HG03460 (cell line): ENCODE results near the gene PCNX2.

Source experiments
- ATAC-seq: cut with Tn5 transposase; IDR thresholded peaks from one replicate; pipeline ENCODE4 v1.9.1; 2021; ENCODE audit not compliant: unreplicated experiment

Gene PCNX2

DNA sequence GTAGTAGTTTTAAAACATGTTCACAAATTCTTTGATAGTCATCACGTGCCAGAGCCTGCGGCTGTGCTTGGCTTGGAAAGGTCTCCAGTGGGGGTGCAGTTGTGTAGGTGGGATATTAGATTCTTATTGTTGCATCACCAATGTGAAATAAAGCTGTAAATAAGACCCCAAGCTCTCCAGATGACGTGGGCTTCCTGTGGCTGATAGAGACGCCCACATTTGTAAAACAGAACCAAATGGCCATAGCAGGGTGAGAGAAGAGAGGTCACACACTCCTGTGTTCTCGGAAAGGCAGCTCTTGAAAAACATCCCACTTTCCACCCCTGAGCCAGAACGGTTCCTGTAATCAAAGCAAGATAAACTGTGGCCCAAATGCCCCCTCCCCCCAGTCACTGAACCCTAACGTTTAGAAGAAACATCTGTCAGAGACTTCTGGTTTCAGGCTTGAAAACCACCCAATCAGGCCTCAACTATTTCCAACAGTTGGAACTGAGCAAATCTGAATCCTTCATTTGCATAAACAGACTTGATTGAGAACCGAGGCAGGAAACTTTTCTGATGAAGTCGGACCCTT, 351.8 kb downstream of the PCNX2 start:
- peak; percentile 56 for ATAC-seq

DNA sequence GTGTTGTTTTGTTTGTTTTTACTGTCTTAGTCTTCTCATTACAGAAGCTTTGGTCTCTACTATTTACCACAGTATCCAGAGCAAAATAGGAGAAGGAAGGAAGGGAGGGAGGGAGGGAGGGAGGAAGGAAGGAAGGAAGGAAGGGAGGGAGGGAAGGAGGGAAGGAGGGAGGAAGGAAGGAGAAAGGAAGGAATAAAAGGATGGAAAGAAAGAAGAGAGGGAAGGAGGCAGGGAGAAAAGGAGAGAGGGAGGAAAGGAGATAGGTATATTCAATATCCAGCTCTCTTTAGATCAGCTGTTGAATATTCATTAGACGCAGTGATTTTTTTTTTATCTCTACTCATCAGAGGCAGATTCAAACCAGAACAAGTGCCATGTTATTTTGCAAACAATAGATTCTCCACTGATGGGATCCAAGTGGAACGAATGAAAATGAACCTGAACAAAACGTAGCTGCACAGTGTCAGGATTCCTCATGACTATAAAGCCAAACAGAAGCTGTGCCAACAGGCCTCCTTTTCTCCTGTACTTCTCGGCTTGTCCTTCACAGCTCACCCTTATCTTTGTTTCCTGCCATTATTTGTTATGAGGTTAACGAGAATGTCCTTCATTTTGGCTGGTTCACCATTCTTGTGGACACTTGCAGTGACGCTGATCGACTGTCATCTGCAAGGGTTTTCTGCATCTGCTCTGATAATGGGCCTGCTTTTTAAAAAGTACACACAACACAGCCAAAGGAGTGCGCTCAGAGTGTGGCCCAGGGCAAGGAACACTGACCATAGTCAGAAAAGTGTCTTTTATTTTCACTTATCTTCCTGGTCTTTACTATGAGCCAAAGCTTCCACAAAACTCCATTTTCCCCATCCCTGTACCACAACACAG, 352.9 kb downstream of the PCNX2 start:
- no peak for ATAC-seq

DNA sequence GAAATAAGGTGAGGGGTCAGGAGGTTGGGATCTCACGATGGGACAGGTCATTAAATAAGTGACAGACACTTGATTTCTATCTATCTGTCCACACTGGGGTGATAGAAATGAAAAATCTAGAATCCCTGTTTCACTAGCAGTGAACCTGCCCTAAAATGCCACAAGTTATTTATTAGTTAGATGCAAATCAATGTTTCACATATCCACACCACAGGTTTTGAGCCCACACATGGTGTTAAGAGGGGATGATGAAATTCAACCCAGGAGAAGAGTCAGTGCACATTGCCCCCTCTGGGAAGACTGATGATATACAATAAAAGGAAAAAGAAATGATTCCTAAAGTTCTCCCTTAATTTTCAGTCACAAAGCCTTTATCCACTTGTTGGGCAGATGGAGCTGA, 355.3 kb downstream of the PCNX2 start:
- peak; percentile 70 for ATAC-seq

DNA sequence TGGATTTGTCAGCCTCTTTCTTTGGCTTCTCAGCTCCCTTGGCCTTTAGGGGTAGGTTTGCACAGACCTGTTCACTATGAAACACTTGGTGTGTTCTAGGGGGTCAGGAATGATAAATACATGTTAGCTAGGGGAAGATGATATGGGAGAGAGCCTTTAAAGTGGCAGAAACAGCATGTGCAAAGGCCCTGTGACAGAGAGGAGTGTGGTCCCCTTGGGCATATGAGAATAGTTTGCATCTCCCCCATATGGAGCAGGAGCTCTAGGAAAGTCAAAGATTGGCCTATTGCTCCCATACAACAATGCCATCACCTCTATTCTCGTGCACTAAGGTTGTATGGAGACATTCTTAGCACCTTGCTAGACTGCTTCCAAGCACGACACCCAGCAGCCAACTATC, 355.8 kb downstream of the PCNX2 start:
- ATAC-seq = no peak

DNA sequence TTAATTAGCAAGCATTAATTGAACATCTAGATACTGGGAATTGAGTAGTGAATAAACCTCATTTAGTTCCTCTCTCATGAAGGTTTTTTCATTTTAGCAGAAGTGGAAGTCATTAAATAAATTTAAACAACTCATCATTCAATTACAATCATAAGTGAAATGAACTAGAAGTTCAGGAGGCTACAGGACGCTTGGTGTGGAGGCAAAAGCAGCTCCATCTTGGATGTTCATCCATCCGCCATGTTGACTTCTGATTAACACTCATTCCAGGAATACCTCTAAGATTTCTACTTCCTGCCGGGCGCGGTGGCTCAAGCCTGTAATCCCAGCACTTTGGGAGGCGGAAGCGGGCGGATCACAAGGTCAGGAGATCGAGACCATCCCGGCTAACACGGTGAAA, 356.6 kb downstream of the PCNX2 start:
- ATAC-seq = no peak

DNA sequence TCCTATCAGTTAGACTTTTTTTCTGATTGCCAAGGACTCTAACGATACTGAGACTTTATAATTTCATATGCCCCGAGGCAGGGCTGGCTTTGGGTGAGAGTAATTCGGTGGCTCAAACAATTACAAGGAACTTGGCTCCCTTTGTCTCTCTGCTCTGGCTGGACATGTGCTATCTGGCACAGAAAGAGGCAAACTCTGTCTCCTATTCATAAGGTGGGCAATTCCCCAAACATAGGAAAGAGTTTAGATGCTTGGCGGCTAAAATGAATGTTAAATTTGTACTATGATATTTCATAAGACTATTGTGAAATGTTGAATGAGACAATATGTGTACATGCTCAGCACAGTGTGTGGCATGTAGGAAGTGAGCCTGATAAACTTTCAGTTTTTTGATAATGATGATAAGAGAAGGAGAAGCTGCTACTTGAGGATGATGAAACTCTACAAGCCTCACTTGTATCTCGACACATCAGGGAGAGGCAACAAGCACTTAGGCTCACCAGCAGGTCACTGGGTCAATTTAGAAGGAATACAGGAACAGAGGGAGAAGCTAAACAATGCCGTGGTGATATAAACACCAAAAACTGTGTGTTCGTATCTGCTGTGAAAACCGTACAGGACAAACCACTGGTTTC, 357.7 kb downstream of the PCNX2 start:
- ATAC-seq = no peak

DNA sequence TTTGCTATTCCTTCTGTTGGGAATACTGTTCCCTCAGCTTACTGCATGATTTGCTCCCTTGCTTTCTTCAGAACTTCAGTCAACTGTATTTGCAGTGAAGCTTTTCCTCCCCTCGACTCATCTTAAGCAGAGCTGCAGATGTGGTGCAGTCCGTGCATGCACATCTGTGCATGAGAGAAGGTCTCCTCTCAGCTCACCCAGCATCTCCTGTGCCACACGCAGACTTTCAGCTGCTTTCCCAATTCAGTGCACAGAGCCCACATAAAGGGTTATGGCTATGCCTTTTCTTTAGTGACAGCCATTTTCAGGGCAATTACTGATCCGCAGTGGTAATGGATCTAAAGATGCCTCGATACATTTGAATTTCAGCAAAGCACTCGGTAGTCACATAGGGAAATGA, 358.6 kb downstream of the PCNX2 start:
- no peak for ATAC-seq
